Measurements from ENCODE around the gene RBM27. TPM values are rescaled to one million over a fixed set of nuclear protein-coding genes. Genes with fewer than 3 reads are reported as not detected.
A peak's percentile ranks its signal among the peaks of the same experiment; 100 is the strongest.
"Not testable (repeated sequence)": the region's sequence is repeated elsewhere in the genome, so short reads cannot be mapped to it uniquely, and the experiment has no call there.

RBM27 gene
- total RNA-seq, 4 donors from 2014 or later = 24.7 to 42.4 (median 29.6) TPM

GRCh38 chr5:146169076-146169475, 34.3 kb upstream of the RBM27 start:
- TF ChIP-seq CTCF (IDR thresholded peaks at IDR 0.05) = no peak
- TF ChIP-seq POLR2A (IDR thresholded peaks at IDR 0.05) = no peak
- Histone ChIP-seq H3K4me1 (no peaks in the 10 kb centered on the region), H3K4me3 (replicated peaks in 1 of 3) (no peak overlapping the region), H3K9me3 (no peaks in the 10 kb centered on the region), H3K27me3 (no peaks in the 10 kb centered on the region), H3K27ac (no peak overlapping the region), H3K36me3 (peaks cover 11 to 45% of the 10 kb centered on the region in 2 donors)
- DNase-seq = no peak
- intact Hi-C loops (cut with DNase I) = no loop called here

GRCh38 chr5:146173049-146173448, 30.4 kb upstream of the RBM27 start:
- H3K9me3 ChIP-seq; H3K4me1 ChIP-seq; H3K27me3 ChIP-seq; H3K4me3 ChIP-seq (replicated peaks in 1 of 3); DNase-seq; intact Hi-C loops (cut with DNase I); H3K27ac ChIP-seq: not testable (repeated sequence)
- H3K36me3 ChIP-seq = peaks cover 9 to 20% of the 10 kb centered on the region in 2 donors
- 89 to 96% methylated on average over 8 of the region's 8 CpGs for WGBS, 2 donors

GRCh38 chr5:146173597-146173996, 29.8 kb upstream of the RBM27 start:
- Histone ChIP-seq H3K27ac (no peak overlapping the region), H3K4me3 (replicated peaks in 1 of 3) (no peak overlapping the region), H3K27me3 (no peaks in the 10 kb centered on the region), H3K4me1 (no peaks in the 10 kb centered on the region), H3K9me3 (no peaks in the 10 kb centered on the region), H3K36me3 (peaks cover 9 to 20% of the 10 kb centered on the region in 2 donors)
- WGBS, 2 donors = 89 to 96% methylated on average over 3 of the region's 3 CpGs
- TF ChIP-seq CTCF (IDR thresholded peaks at IDR 0.05) = no peak
- TF ChIP-seq POLR2A (IDR thresholded peaks at IDR 0.05) = no peak
- intact Hi-C loops (cut with DNase I) = no loop called here
- DNase-seq = no peak

- Histone ChIP-seq H3K27ac (no peak overlapping the region), H3K36me3 (peaks cover 0 to under 1% of the 10 kb centered on the region in 2 donors), H3K4me1 (peaks cover 0 to 8% of the 10 kb centered on the region in 2 donors), H3K27me3 (no peaks in the 10 kb centered on the region), H3K4me3 (replicated peaks in 1 of 3) (no peak overlapping the region), H3K9me3 (no peaks in the 10 kb centered on the region)
- WGBS, 2 donors = 96% methylated on average over 5 of the region's 5 CpGs
- no peak for DNase-seq
- intact Hi-C loops (cut with DNase I) = no loop called here
- no peak for TF ChIP-seq POLR2A (IDR thresholded peaks at IDR 0.05)
- no peak for TF ChIP-seq CTCF (IDR thresholded peaks at IDR 0.05)
Observed at GRCh38 chr5:146176805-146177204, 26.6 kb upstream of the RBM27 start.

GRCh38 chr5:146179696-146180095, 23.7 kb upstream of the RBM27 start:
- Histone ChIP-seq H3K27ac (no peak overlapping the region), H3K9me3 (no peaks in the 10 kb centered on the region), H3K4me3 (replicated peaks in 1 of 3) (no peak overlapping the region), H3K36me3 (no peaks in the 10 kb centered on the region), H3K4me1 (peaks cover 7 to 8% of the 10 kb centered on the region in 2 donors), H3K27me3 (no peaks in the 10 kb centered on the region)
- intact Hi-C loops (cut with DNase I) = no loop called here
- TF ChIP-seq POLR2A (IDR thresholded peaks at IDR 0.05) (no peak), CTCF (IDR thresholded peaks at IDR 0.05) (no peak)
- 88 to 96% methylated on average over 1 of the region's 1 CpG for WGBS, 2 donors
- no peak for DNase-seq

GRCh38 chr5:146183403-146183802, 20.0 kb upstream of the RBM27 start:
- H3K27me3 ChIP-seq; H3K9me3 ChIP-seq; H3K36me3 ChIP-seq; H3K4me1 ChIP-seq; H3K27ac ChIP-seq; intact Hi-C loops (cut with DNase I): not testable (repeated sequence)
- peak in 1 of 2 donors; percentile 12 for DNase-seq
- WGBS, 2 donors = 91 to 92% methylated on average over 21 of the region's 21 CpGs
- H3K4me3 ChIP-seq (replicated peaks in 1 of 3) = peak overlapping the region in 1 of 3 donors; percentile 46
